ENCODE measurements around the gene CLDN6. TPM values are rescaled to one million over a fixed set of nuclear protein-coding genes. Genes with fewer than 3 reads are reported as not detected.

Gene CLDN6
- total and polyA plus RNA-seq, 2 donors (not counting 1 experiment from before 2014, with no cell fraction given): 0.03 TPM; not detected in 1

- Histone ChIP-seq H3K27ac (ENCODE audit: insufficient read depth, low read length) (no peak overlapping the region), H3K27me3 (ENCODE audit: control insufficient read depth, insufficient read depth, low read length) (peaks cover 34% of the 10 kb centered on the region), H3K4me1 (ENCODE audit: control insufficient read depth, extremely low read depth, insufficient read depth, low read length) (no peaks in the 10 kb centered on the region), H3K9ac (ENCODE audit: insufficient read depth, low read length) (no peak overlapping the region), H3K4me2 (ENCODE audit: extremely low read depth, insufficient read depth, low read length) (no peak overlapping the region), H3K36me3 (ENCODE audit: control insufficient read depth, insufficient read depth, low read length) (no peaks in the 10 kb centered on the region), H3K4me3 (replicated peaks in 1 of 4; ENCODE audit: control extremely low read depth in 1 of 4, insufficient read depth in 1 of 4, low read depth in 3 of 4, low read length in 4 of 4) (no peak overlapping the region), H4K20me1 (ENCODE audit: control insufficient read depth, extremely low read depth, insufficient read depth, low read length) (no peaks in the 10 kb centered on the region), H2AFZ (ENCODE audit: low read length) (no peak overlapping the region), H3K79me2 (ENCODE audit: control insufficient read depth, insufficient read depth, low read length) (no peaks in the 10 kb centered on the region), H3K9me3 (ENCODE audit: control insufficient read depth, insufficient read depth, low read depth, low read length) (no peaks in the 10 kb centered on the region)
- no peak for DNase-seq (ENCODE audit: low read depth in 2 of 2)
- TF ChIP-seq CTCF (conservative IDR thresholded peaks at IDR 0.05 in 1 of 2, IDR thresholded peaks at IDR 0.05 in 1 of 2; ENCODE audit: low read depth in 1 of 2, low read length in 2 of 2): no peak
- TF ChIP-seq EZH2 (IDR thresholded peaks at IDR 0.05; ENCODE audit: low read length, missing control alignments): no peak
These were observed 7.5 kb downstream of the CLDN6 start for GRCh38 chr16:3010510-3010909.

GRCh38 chr16:3009568-3010390 lies 8.2 kb downstream of the CLDN6 start:
- Histone ChIP-seq H4K20me1 (ENCODE audit: control insufficient read depth, extremely low read depth, insufficient read depth, low read length) (no peaks in the 10 kb centered on the region), H3K79me2 (ENCODE audit: control insufficient read depth, insufficient read depth, low read length) (no peaks in the 10 kb centered on the region), H3K4me3 (replicated peaks in 1 of 4; ENCODE audit: control extremely low read depth in 1 of 4, insufficient read depth in 1 of 4, low read depth in 3 of 4, low read length in 4 of 4) (no peak overlapping the region), H3K27me3 (ENCODE audit: control insufficient read depth, insufficient read depth, low read length) (peaks cover 34% of the 10 kb centered on the region), H3K9ac (ENCODE audit: insufficient read depth, low read length) (no peak overlapping the region), H3K9me3 (ENCODE audit: control insufficient read depth, insufficient read depth, low read depth, low read length) (no peaks in the 10 kb centered on the region), H3K4me2 (ENCODE audit: extremely low read depth, insufficient read depth, low read length) (no peak overlapping the region), H3K27ac (ENCODE audit: insufficient read depth, low read length) (no peak overlapping the region), H3K36me3 (ENCODE audit: control insufficient read depth, insufficient read depth, low read length) (no peaks in the 10 kb centered on the region), H3K4me1 (ENCODE audit: control insufficient read depth, extremely low read depth, insufficient read depth, low read length) (no peaks in the 10 kb centered on the region), H2AFZ (ENCODE audit: low read length) (no peak overlapping the region)
- no peak for DNase-seq (ENCODE audit: low read depth in 2 of 2)
- TF ChIP-seq EZH2 (IDR thresholded peaks at IDR 0.05; ENCODE audit: low read length, missing control alignments) (no peak), CTCF (conservative IDR thresholded peaks at IDR 0.05 in 1 of 2, IDR thresholded peaks at IDR 0.05 in 1 of 2; ENCODE audit: low read depth in 1 of 2, low read length in 2 of 2) (no peak)

- Histone ChIP-seq H3K36me3 (ENCODE audit: control insufficient read depth, insufficient read depth, low read length) (no peaks in the 10 kb centered on the region), H2AFZ (ENCODE audit: low read length) (no peak overlapping the region), H3K27me3 (ENCODE audit: control insufficient read depth, insufficient read depth, low read length) (peaks cover 28% of the 10 kb centered on the region), H3K4me2 (ENCODE audit: extremely low read depth, insufficient read depth, low read length) (no peak overlapping the region), H3K79me2 (ENCODE audit: control insufficient read depth, insufficient read depth, low read length) (no peaks in the 10 kb centered on the region), H3K4me1 (ENCODE audit: control insufficient read depth, extremely low read depth, insufficient read depth, low read length) (no peaks in the 10 kb centered on the region), H4K20me1 (ENCODE audit: control insufficient read depth, extremely low read depth, insufficient read depth, low read length) (no peaks in the 10 kb centered on the region), H3K9me3 (ENCODE audit: control insufficient read depth, insufficient read depth, low read depth, low read length) (no peaks in the 10 kb centered on the region), H3K4me3 (replicated peaks in 1 of 4; ENCODE audit: control extremely low read depth in 1 of 4, insufficient read depth in 1 of 4, low read depth in 3 of 4, low read length in 4 of 4) (no peak overlapping the region), H3K27ac (ENCODE audit: insufficient read depth, low read length) (no peak overlapping the region), H3K9ac (ENCODE audit: insufficient read depth, low read length) (no peak overlapping the region)
- TF ChIP-seq EZH2 (IDR thresholded peaks at IDR 0.05; ENCODE audit: low read length, missing control alignments): no peak
- TF ChIP-seq CTCF (conservative IDR thresholded peaks at IDR 0.05 in 1 of 2, IDR thresholded peaks at IDR 0.05 in 1 of 2; ENCODE audit: low read depth in 1 of 2, low read length in 2 of 2): no peak
- no peak for DNase-seq (ENCODE audit: low read depth in 2 of 2)
These were observed 9.3 kb downstream of the CLDN6 start for GRCh38 chr16:3008690-3009037.
